Adrenal gland (tissue), 5 donors: Measurements from ENCODE around the gene HOXA13.

Experiments used
- CTCF ChIP-seq, 6 experiments: fragments of 450-650 bp in 4 of 6; fragments of 200-600 bp in 2 of 6; sonication (generic) in 1 of 6; IDR thresholded peaks; 1 replicate in 5 of 6; 2 replicates in 1 of 6; pipeline versions ENCODE4 v1.5.1 to v1.8.0; 2016 to 2021; ENCODE audit warnings: antibody characterized with exemption in 6 of 6, mild to moderate bottlenecking in 2 of 6, moderate library complexity in 1 of 6
- POLR2A ChIP-seq, 2 donors: fragments of 450-650 bp; IDR thresholded peaks; one replicate each; pipeline ENCODE4 v1.6.1; 2017; ENCODE audit warnings: antibody characterized with exemption in 2 of 2, mild to moderate bottlenecking in 2 of 2, moderate library complexity in 1 of 2
- donor health status: DM: no; HTN: no; CAD: no.

GRCh38 chr7:27177795-27178320 is 22.0 kb downstream of the HOXA13 start:
- no peak for TF ChIP-seq POLR2A (IDR thresholded peaks at IDR 0.05)
- no peak for TF ChIP-seq CTCF (IDR thresholded peaks at IDR 0.05)
